ENCODE measurements around the gene PID1.

DNA sequence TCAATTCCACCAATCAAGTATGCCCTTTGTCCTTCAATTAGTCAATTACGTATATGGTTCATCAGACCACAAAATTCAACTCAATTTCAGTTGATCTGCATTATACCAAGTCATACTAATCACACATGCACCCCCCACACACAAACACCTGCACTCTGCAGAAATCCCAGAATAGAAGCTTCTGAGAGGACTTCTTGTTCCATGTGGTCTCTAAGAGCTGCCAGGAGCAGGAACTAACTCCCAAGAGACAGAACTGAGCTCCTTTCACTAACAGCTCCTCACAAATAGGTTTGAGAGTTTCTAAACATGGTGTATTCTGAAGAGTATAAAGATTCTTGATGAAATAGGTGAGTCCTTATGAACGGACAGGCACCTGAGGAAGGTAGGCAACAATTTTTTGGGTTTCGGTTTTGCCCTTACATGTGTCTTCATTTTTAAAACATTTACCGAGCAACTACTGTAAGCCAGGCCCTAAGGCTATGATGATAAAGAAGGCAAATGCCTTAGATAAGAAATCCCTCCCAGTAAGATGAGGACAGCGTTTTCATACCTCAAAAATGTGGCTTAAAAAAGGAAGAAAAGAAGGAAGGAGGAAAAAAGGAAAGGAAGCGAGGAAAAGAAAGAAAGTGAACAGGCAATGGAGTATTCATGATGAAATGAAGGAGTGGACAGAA is 183.1 kb downstream of the PID1 start:
- no peak for TF ChIP-seq CTCF (IDR thresholded peaks at IDR 0.05)
- TF ChIP-seq POLR2A (IDR thresholded peaks at IDR 0.05) = no peak

All from right lobe of liver (tissue), 4 donors.